Adrenal gland (tissue), 12 donors: Measurements from ENCODE around the gene FOXC1. TPM values are rescaled to one million over a fixed set of nuclear protein-coding genes. Genes with fewer than 3 reads are reported as not detected.

ENCODE experiments used
- DNase-seq, 7 donors: peaks; one replicate each; pipeline ENCODE4 v3.0.0-alpha.2; 2019 to 2020
- H3K27ac ChIP-seq, 5 donors: fragments of 200-600 bp; sonication (generic) in 4 of 5; 1 replicate in 3 of 5; 2 replicates in 2 of 5; pipeline versions ENCODE4 v1.5.1 to v1.8.0; 2016 to 2020; ENCODE audit warnings: mild to moderate bottlenecking in 1 of 5
- H3K27me3 ChIP-seq: fragments of 200-600 bp; 2 replicates; pipeline ENCODE4 v1.8.0; 2021
- H3K36me3 ChIP-seq, 2 donors: fragments of 200-600 bp; replicated peaks in 1 of 2; 1 replicate in 1 of 2; 2 replicates in 1 of 2; pipeline versions ENCODE4 v1.5.1 to v1.8.0; 2018 to 2022
- H3K4me1 ChIP-seq, 2 donors: fragments of 200-600 bp; replicated peaks in 1 of 2; 1 replicate in 1 of 2; 2 replicates in 1 of 2; pipeline versions ENCODE4 v1.5.1 to v1.8.0; 2018 to 2021
- H3K4me3 ChIP-seq, 4 donors: fragments of 200-600 bp; sonication (generic) in 3 of 4; one replicate each; pipeline ENCODE4 v1.5.1; 2016 to 2018
- H3K9me3 ChIP-seq, 3 donors: fragments of 200-600 bp; sonication (generic) in 1 of 3; replicated peaks in 1 of 3; 1 replicate in 2 of 3; 2 replicates in 1 of 3; pipeline versions ENCODE4 v1.5.1 to v1.8.0; 2016 to 2021
- CTCF ChIP-seq, 6 experiments: fragments of 450-650 bp in 4 of 6; fragments of 200-600 bp in 2 of 6; sonication (generic) in 1 of 6; IDR thresholded peaks; 1 replicate in 5 of 6; 2 replicates in 1 of 6; pipeline versions ENCODE4 v1.5.1 to v1.8.0; 2016 to 2021; ENCODE audit warnings: antibody characterized with exemption in 6 of 6, mild to moderate bottlenecking in 2 of 6, moderate library complexity in 1 of 6
- POLR2A ChIP-seq, 2 donors: fragments of 450-650 bp; IDR thresholded peaks; one replicate each; pipeline ENCODE4 v1.6.1; 2017; ENCODE audit warnings: antibody characterized with exemption in 2 of 2, mild to moderate bottlenecking in 2 of 2, moderate library complexity in 1 of 2
- WGBS, 4 donors: extraction: QIAGEN DNeasy Blood & Tissue Kit in 2 of 4; methylation state at CpG; one replicate each; pipeline versions ENCODE4 v1.1.5 to v1.1.7; 2013 to 2017; 5-methylcytosine and 5-hydroxymethylcytosine counted together
- intact Hi-C, 2 donors: fragments of 100-400 bp; cut with DNase I; formaldehyde crosslinking; loops; one replicate each; pipeline versions ENCODE4 v1.14.1 to v1.15.0; 2022 to 2023
- polyA plus RNA-seq, 3 donors: library from polyadenylated mRNA; stranded (reverse); fragments of 200-250 nt in 2 of 3; fragments of 350-450 nt in 1 of 3; fragmentation: Illumina TruSeq in 1 of 3; extraction: RNeasy Lipid Tissue Mini Kit (QIAGEN cat#74804) in 1 of 3; gene quantifications; one replicate each; pipeline ENCODE4 v1.2.3, GENCODE V29; 2013 to 2014
- total RNA-seq, 9 donors: library from RNA; depleted of rRNA in 4 of 9; stranded (reverse); fragments of >200 nt in 4 of 9; fragments of 120-200 nt in 1 of 9; fragmentation: NEBNext Ultra II Directional in 1 of 9; extraction: Animal tissue kit (Norgen Biotek cat#: 25700) in 1 of 9; gene quantifications; one replicate each; pipeline versions ENCODE4 v1.1.0 to v1.2.4, GENCODE V29; 2013 to 2023
- donor health status: healthy with polysubstance abuse.
- donor health status: Bipolar disorder and iron deficiency.
- donor health status: DM: yes; HTN: yes; CAD: no.
- donor health status: DM: no; HTN: no; CAD: no.
- donor health status: DM: no; HTN: no; CAD: no.
- donor health status: DM: yes; HTN: yes; CAD: no.

Gene FOXC1
- total and polyA plus RNA-seq, 12 donors, result 2.7 to 13.2 (median 5.4) TPM

GRCh38 chr6:1602049-1602713 lies 7.5 kb upstream of the FOXC1 start:
- Histone ChIP-seq H3K4me1 (peaks cover 0 to 14% of the 10 kb centered on the region in 2 donors), H3K27me3 (peaks cover 72% of the 10 kb centered on the region), H3K4me3 (no peak overlapping the region), H3K27ac (no peak overlapping the region), H3K9me3 (no peaks in the 10 kb centered on the region), H3K36me3 (no peaks in the 10 kb centered on the region)
- TF ChIP-seq POLR2A (IDR thresholded peaks at IDR 0.05), result no peak
- no peak for TF ChIP-seq CTCF (IDR thresholded peaks at IDR 0.05)
- WGBS, 4 donors, result 85 to 91% (median 86%) methylated on average over 10 of the region's 10 CpGs
- intact Hi-C loops, result loop anchor here (5.0 to 10.0 kb wide), 4 partner anchors 83 to 595 kb away; no protein-coding TSS in a partner anchor
- no peak for DNase-seq

- Histone ChIP-seq H3K4me3 (no peak overlapping the region), H3K36me3 (no peaks in the 10 kb centered on the region), H3K4me1 (peaks cover 0 to 14% of the 10 kb centered on the region in 2 donors), H3K9me3 (no peaks in the 10 kb centered on the region), H3K27ac (no peak overlapping the region), H3K27me3 (peaks cover 73% of the 10 kb centered on the region)
- intact Hi-C loops, result loop anchor here (5.0 to 10.0 kb wide), 4 partner anchors 81 to 594 kb away; no protein-coding TSS in a partner anchor
- no peak for DNase-seq
- WGBS, 4 donors, result 63 to 86% (median 79%) methylated on average over 15 of the region's 15 CpGs
- no peak for TF ChIP-seq POLR2A (IDR thresholded peaks at IDR 0.05)
- no peak for TF ChIP-seq CTCF (IDR thresholded peaks at IDR 0.05)
Measured at GRCh38 chr6:1603708-1604107, 6.0 kb upstream of the FOXC1 start.

- Histone ChIP-seq H3K4me1 (peaks cover 0 to 18% of the 10 kb centered on the region in 2 donors), H3K9me3 (no peaks in the 10 kb centered on the region), H3K27ac (no peak overlapping the region), H3K36me3 (no peaks in the 10 kb centered on the region), H3K27me3 (peaks cover 72% of the 10 kb centered on the region), H3K4me3 (peak overlapping the region in 1 of 4 donors; percentile 46)
- peak in 5 of 7 donors; percentile 49 to 64 (median 60) for DNase-seq
- intact Hi-C loops, result loop anchor here (5.0 to 10.0 kb wide), 6 partner anchors 80 to 748 kb away; no protein-coding TSS in a partner anchor
- TF ChIP-seq CTCF (IDR thresholded peaks at IDR 0.05) (peak; percentile 50 to 98 (median 76)), POLR2A (IDR thresholded peaks at IDR 0.05) (no peak)
- WGBS, 4 donors, result 1 to 5% (median 2%) methylated on average over 17 to 85 of the region's 85 CpGs
Measured at GRCh38 chr6:1604158-1605003, 5.3 kb upstream of the FOXC1 start.
